HG03469 (cell line): ENCODE results near the gene TOPBP1.
A peak's percentile ranks its signal among the peaks of the same experiment; 100 is the strongest.
"Not testable (repeated sequence)": the region's sequence is repeated elsewhere in the genome, so short reads cannot be mapped to it uniquely, and the experiment has no call there.

Source experiments
- ATAC-seq: cut with Tn5 transposase; IDR thresholded peaks from one replicate; pipeline ENCODE4 v1.9.1; 2021; ENCODE audit warnings: mild to moderate bottlenecking, moderate library complexity, moderate number of reproducible peaks; ENCODE audit not compliant: unreplicated experiment

TOPBP1 gene

GRCh38 chr3:133675631-133676335 is 14.0 kb upstream of the TOPBP1 start:
- no peak for ATAC-seq

DNA sequence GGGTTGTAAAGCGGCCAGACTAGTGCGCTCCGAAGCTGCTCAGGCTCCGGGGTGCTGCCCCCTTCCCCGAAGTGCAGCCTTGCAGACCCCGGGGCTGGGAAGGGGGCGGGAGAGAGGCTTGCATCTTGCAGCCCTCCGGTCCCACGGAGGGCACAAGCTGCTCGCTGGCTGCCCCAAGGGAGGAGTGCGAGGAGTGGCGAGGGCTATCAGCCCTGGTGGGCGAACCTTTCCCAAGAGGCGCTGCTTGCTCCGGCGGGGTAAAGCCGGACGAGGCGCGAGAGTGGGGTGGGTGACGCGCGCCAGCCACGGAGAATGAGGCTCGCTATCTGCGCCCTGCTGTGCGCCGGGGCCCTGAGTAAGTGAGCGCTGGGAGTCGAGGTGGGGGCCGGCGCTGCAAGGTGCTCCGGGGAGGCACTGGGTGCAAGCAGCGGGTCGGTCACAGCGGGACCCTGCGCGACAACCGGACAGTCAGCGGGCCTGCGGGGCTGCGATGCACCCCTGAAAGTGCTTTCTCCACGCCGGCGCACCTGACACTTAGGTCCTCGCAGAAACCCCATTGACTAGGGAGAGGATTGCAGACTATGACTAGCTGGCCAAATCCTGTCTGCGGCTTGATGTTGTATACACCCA is 12.7 kb upstream of the TOPBP1 start:
- ATAC-seq = no peak

- ATAC-seq = no peak
Observed at GRCh38 chr3:133673746-133674145, 12.0 kb upstream of the TOPBP1 start.

DNA sequence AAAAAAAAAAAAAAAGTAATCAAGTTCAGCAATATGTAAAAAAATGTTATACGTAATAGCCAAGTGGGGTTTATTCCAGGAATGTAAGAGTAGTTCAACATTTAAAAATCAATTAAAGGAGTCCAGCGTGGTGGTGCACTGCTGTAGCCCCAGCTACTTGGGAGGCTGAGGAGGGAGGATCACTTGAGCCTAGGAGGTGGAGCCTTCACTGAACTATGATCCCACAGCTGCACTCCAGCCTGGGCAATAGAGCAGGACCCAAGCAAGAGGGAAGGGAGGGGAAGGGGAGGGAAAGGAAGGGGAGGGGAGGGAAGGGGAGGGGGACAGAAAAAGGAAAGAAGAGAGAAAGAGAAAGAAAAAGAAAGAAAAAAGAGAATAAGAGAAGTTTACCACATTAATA is 10.7 kb upstream of the TOPBP1 start:
- ATAC-seq = no peak

GRCh38 chr3:133670525-133670995 is 8.8 kb upstream of the TOPBP1 start:
- ATAC-seq = no peak

DNA sequence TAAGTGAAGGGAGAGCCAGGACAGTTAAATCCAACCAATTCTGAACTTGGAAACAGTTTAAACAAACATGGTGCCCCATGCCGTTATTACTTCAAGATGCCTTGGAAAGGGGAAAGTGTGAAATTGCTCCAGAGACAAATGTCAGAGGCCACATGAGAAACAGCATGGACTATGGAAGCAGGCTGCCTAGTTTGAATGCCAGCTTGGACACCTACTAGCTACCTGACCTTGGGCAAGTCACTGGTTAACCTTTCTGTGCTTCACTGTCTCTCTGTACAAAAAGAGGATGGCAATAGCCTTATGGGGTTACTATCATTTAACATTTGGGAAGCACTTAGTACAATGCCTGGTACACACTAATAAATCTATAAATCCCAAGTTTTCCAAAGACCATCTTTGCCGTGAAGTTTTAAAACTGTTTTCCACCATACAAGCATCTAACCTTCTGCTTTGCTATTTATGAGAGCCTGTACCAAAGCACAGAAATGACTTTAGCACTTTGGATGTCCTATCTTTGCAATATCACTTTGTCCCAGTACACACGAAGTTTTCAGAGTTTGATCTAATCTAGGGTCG is 8.3 kb upstream of the TOPBP1 start:
- no peak for ATAC-seq

GRCh38 chr3:133667118-133667517 is 5.4 kb upstream of the TOPBP1 start:
- ATAC-seq = no peak

DNA sequence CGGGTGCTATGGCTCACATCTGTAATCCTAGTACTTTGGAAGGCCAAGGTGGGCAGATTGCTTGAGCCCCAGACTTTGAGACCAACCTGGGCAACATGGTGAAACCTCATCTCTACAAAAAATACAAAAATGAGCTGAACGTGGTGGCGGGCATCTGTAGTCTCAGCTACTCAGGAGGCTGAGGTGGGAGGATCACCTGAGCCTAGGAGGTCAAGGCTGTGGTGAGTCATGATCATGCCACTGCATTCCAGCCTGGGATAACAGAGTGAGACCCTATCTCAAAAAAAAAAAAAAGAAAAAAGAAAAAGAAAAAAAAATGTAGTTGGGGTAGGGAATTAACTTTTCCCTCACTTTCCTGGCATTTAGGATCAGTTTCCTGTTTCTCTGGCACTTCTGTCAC is 3.4 kb upstream of the TOPBP1 start:
- not testable (repeated sequence) for ATAC-seq

GRCh38 chr3:133663569-133664313 is 2.0 kb upstream of the TOPBP1 start:
- ATAC-seq = no peak

DNA sequence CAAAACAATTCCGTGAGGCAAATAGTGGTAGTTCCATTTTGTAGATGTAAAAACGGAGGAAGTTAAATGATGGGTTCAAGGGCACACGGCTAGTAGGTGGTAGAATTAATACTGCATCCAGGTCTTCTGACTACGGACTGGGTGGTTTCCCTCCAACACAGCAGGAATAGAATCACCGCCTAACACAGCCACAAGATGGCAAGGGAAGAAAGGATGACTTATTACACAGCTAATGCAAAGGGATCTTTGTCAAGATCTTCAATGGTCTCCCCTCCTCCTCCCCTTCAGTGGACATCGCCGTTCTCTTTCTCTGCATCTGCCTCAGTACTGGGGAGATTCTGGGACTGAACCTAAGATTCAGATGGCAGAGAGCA is 524 bp upstream of the TOPBP1 start:
- peak; percentile 36 for ATAC-seq

DNA sequence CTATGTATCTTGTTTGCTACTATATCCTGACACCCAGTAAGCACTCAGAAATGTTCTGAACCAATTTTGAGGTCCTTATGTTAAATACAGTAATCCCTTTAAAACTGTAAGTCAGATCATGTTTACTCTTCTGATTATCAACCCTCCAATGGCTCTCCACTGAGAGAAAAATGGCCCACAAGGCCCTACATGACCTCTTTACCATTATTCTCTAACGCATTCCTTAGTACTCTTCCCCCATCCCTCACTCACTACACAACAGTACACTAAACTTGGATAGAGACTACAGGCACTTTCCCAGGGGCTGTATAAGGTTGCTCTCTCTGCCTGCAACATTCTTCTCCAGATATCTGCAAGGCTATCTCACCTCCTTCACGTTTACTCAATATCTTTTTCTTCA is 1.9 kb downstream of the TOPBP1 start:
- ATAC-seq = no peak

DNA sequence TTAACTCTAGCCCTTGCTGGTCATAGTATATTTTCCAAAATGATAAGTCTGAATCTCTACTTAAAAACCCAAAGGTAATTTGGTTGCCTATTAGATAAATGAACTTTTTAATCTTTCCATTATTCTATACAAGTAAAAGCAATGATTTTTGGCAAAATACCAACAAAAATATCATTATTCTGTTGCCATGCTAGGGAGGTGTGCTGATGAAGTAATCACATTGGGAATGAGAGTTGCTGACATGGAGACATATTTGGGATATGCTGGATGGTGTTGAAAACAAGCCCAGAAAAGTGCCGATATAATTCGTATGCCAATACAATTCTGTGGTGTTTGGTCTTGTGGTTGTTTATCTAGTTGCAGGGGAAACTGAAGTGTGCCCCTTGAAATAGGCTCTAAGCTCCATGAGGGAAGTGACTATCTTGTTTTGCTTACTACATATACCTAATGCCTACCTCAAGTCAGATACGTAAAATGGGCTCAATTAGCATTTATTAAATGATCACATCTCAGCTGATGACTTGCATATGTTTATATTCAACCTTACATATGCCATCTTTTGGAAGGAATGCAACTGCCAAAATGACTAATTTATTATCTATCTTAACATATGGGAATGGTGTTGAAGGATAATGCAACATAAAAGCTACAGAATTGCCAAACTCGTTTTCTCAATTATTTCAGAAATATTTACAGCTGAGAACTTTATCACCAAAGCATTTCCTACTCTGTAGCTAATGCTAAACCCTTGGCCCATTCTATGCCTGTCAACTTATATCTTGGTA is 5.8 kb downstream of the TOPBP1 start:
- ATAC-seq = no peak

DNA sequence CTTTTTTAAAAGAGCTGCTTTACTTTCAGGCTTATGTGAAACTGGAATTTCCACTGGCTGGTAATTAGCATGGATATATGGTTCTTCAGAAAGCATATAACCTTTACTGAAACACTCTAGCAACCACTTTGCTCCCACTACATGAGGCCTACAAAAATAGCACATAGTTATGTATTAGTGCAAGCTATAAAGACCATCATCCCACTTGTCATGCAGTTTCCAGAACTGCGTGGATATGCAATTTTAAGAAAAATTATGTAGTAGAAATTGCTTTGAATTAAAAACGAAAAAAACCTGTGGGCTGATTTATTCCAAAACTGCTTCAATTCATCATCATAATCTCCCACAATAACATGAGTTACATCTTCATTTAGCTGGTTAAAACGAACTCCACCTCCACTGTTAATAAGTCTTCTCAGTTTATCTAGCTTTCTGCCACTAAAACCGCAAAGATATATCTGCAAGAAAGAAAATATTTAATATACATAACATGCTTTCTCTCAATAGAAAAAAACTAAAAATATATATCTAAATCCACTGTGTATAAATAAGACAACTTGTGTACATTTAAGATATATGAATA is 12.2 kb downstream of the TOPBP1 start:
- no peak for ATAC-seq

DNA sequence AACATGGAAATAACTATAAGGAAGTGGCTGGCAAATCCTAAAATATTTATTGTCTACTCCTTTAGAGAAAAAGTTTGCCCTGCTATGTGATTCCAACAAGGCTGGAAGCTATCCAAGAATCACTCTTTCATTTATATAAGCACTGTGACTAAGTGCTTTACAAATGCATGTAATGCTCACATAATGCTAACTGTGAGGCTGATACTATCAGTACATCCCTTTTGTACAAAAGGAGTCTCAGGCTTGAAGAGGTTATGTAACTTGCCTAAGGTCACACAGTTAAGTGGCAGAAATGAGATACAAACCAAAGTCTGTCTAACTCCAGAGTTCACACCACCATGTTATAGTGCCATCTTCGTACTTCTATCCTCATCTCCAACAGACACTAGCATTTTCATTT is 17.0 kb downstream of the TOPBP1 start:
- no peak for ATAC-seq

GRCh38 chr3:133643611-133644010 is 18.1 kb downstream of the TOPBP1 start:
- no peak for ATAC-seq

GRCh38 chr3:133641254-133641653 is 20.5 kb downstream of the TOPBP1 start:
- no peak for ATAC-seq

GRCh38 chr3:133633439-133633838 is 28.3 kb downstream of the TOPBP1 start:
- no peak for ATAC-seq

- no peak for ATAC-seq
Observed at GRCh38 chr3:133629146-133629545, 32.6 kb downstream of the TOPBP1 start.

DNA sequence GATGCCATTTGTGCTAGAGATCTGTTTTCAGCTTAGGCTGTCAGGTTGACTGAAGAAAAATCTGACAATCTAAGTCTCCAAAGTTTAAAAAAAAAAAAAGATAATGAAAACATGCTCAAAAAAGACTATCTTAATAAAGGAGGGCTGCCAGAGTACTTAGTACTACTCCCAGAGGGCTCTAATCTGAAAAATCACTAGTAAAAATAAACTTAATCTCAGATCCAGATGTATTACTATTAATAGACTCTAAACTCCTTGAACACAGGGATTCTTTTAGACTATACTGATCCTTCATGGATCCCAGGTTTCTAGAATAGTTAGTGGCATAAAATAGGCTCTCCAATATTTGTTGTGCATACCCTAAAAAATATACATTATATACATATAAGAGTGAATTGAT is 34.0 kb downstream of the TOPBP1 start:
- no peak for ATAC-seq

- peak; percentile 99 for ATAC-seq
Observed at GRCh38 chr3:133620066-133620784, 41.5 kb downstream of the TOPBP1 start.
